A549 treated with Mapracorat at 1 μM for 4 hours (cell line): ENCODE data around the gene PKD2L2. TPM values are rescaled to one million over a fixed set of nuclear protein-coding genes. Genes with fewer than 3 reads are reported as not detected.

Source experiments
- total RNA-seq: library from RNA; stranded (reverse); fragments of 200-300 nt; extraction: Qiagen RNA extraction; gene quantifications from 5 replicates; pipeline ENCODE4 v1.2.3, GENCODE V29; 2022

Gene PKD2L2
- 0.07 TPM in 1 of 5 replicates, not detected in the others for total RNA-seq

GRCh38 chr5:137888863-137889759 is at the start of gene PKD2L2:
Gene PKD2L2, plus strand, starts transcription at chr5:137889457. Its CDS starts 35 bp downstream, at chr5:137889492.

GRCh38 chr5:137867664-137868063 is 21.6 kb upstream of the PKD2L2 start, which contains the start of gene MYOT:
Gene MYOT, plus strand, starts transcription at chr5:137867860. Its CDS starts 2,792 bp downstream, at chr5:137870652.

Other genes with a start within 250 kb of the PKD2L2 start
- 0.09 to 0.28 TPM (median 0.19 TPM) in 5 replicates for gene KLHL3, start 153.4 kb upstream of the PKD2L2 start, total RNA-seq
- 42.4 to 53.0 TPM (median 51.3 TPM) in 5 replicates for gene HNRNPA0, start 135.1 kb upstream of the PKD2L2 start, total RNA-seq
- not detected in 5 replicates for gene MYOT, start 21.6 kb upstream of the PKD2L2 start, total RNA-seq
- gene FAM13B, start 143.6 kb downstream of the PKD2L2 start, total RNA-seq = 11.1 to 16.8 TPM (median 11.3 TPM) in 5 replicates
- not detected in 5 replicates for gene WNT8A, start 194.6 kb downstream of the PKD2L2 start, total RNA-seq
- gene NME5, start 250.0 kb downstream of the PKD2L2 start, total RNA-seq = not detected in 5 replicates